HCT116 (cell line): Measurements from ENCODE around the gene TMEM143.

Experiments used
- ATF3 ChIP-seq: IDR thresholded peaks from 2 replicates; pipeline ENCODE4 v1.6.1; 2012
- EZH2 ChIP-seq: fragments of 200-600 bp; sonication (generic); IDR thresholded peaks from 2 replicates; pipeline ENCODE4 v1.6.1; 2017; ENCODE audit warnings: antibody characterized with exemption, mixed run types
- POLR2AphosphoS5 ChIP-seq: IDR thresholded peaks from 2 replicates; pipeline ENCODE4 v1.6.1; 2011; ENCODE audit warnings: mild to moderate bottlenecking, low read depth, low read length, moderate library complexity
- RAD21 ChIP-seq: IDR thresholded peaks from 2 replicates; pipeline ENCODE4 v1.6.1; 2012; ENCODE audit warnings: low read depth, mild to moderate bottlenecking
- REST ChIP-seq: IDR thresholded peaks from 2 replicates; pipeline ENCODE4 v1.6.1; 2012; ENCODE audit warnings: low read depth
- SIN3A ChIP-seq: IDR thresholded peaks from 2 replicates; pipeline ENCODE4 v1.6.1; 2012; ENCODE audit warnings: low read depth
- TF ChIP-seq, protein P1 (sequence below): IDR thresholded peaks from 2 replicates; pipeline ENCODE4 v1.6.1; 2012
- TF ChIP-seq, protein P2 (sequence below), 3 experiments: fragments of 200-600 bp in 1 of 3; sonication (generic) in 1 of 3; IDR thresholded peaks in 2 of 3; conservative IDR thresholded peaks in 1 of 3; 2 replicates each; pipeline ENCODE4 v1.5.1; 2012 to 2017; ENCODE audit warnings: low read depth in 2 of 3, low read length in 2 of 3, antibody characterized with exemption in 1 of 3, borderline replicate concordance in 1 of 3, control low read depth in 1 of 3, mild to moderate bottlenecking in 1 of 3, mixed read lengths in 1 of 3, mixed run types in 1 of 3, moderate library complexity in 1 of 3; ENCODE audit not compliant: insufficient read depth in 1 of 3

DNA sequence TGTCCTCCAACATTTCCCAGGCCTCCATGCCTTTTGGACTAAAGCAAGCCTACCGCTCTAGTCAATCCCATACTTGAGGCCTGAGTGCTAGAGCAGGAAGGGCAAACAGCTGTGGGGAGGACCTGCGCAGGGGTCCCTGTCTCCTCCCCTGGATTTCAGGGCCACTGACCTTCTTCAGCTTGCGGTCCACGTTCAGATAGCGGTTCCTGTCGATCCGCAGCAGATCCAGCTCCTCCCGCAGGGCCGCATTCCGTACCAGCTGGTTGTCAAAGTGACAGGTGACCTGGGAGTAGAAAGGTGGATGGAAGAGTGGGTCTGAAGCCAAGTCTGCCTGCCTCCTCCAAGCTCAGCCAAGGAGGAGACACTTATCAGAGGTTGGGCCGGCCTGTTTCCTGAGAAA is 52.4 kb downstream of the TMEM143 start:
- TF ChIP-seq ATF3, result no peak
- no peak for TF ChIP-seq SIN3A
- TF ChIP-seq RAD21, result no peak
- TF ChIP-seq, protein P1, sequence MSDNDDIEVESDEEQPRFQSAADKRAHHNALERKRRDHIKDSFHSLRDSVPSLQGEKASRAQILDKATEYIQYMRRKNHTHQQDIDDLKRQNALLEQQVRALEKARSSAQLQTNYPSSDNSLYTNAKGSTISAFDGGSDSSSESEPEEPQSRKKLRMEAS, result no peak
- no peak for TF ChIP-seq EZH2
- TF ChIP-seq, protein P2, sequence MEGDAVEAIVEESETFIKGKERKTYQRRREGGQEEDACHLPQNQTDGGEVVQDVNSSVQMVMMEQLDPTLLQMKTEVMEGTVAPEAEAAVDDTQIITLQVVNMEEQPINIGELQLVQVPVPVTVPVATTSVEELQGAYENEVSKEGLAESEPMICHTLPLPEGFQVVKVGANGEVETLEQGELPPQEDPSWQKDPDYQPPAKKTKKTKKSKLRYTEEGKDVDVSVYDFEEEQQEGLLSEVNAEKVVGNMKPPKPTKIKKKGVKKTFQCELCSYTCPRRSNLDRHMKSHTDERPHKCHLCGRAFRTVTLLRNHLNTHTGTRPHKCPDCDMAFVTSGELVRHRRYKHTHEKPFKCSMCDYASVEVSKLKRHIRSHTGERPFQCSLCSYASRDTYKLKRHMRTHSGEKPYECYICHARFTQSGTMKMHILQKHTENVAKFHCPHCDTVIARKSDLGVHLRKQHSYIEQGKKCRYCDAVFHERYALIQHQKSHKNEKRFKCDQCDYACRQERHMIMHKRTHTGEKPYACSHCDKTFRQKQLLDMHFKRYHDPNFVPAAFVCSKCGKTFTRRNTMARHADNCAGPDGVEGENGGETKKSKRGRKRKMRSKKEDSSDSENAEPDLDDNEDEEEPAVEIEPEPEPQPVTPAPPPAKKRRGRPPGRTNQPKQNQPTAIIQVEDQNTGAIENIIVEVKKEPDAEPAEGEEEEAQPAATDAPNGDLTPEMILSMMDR (IDR thresholded peaks at IDR 0.05 in 2 of 3, conservative IDR thresholded peaks at IDR 0.05 in 1 of 3; ENCODE audit: borderline replicate concordance in 1 of 3, insufficient read depth in 1 of 3, low read depth in 2 of 3, low read length in 2 of 3), result no peak
- no peak for TF ChIP-seq REST
- no peak for TF ChIP-seq POLR2AphosphoS5
